Panc1 (cell line): ENCODE measurements around the gene PFN4.

Experiments
- SIN3A ChIP-seq: IDR thresholded peaks from 2 replicates; pipeline ENCODE4 v1.6.1; 2012; ENCODE audit warnings: low read depth, mild to moderate bottlenecking, low read length, moderate library complexity, borderline replicate concordance; ENCODE audit not compliant: insufficient read depth
- TF ChIP-seq, protein P1 (sequence below): fragments of 450-650 bp; IDR thresholded peaks from 2 replicates; pipeline ENCODE4 v1.5.1; 2017; ENCODE audit warnings: mild to moderate bottlenecking

DNA sequence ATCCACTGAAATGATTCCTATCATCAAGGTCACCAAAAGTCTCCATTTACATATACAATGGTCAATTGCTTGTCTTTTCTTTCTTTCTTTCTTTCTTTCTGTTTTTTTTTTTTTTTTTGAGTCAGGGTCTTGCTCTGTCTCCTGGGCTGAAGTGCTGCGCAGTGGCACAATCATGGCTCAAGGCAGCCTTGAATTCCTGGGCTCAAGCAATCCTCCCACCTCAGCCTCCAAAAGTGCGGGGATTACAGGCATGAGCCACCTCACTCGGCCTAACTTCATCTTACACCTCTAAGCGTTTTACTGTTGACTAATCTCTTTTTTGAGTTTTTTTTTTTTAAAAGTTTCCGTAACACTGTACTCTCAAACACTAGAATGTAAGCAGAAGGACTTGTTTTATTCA, 47.9 kb downstream of the PFN4 start:
- no peak for TF ChIP-seq SIN3A
- TF ChIP-seq, protein P1, sequence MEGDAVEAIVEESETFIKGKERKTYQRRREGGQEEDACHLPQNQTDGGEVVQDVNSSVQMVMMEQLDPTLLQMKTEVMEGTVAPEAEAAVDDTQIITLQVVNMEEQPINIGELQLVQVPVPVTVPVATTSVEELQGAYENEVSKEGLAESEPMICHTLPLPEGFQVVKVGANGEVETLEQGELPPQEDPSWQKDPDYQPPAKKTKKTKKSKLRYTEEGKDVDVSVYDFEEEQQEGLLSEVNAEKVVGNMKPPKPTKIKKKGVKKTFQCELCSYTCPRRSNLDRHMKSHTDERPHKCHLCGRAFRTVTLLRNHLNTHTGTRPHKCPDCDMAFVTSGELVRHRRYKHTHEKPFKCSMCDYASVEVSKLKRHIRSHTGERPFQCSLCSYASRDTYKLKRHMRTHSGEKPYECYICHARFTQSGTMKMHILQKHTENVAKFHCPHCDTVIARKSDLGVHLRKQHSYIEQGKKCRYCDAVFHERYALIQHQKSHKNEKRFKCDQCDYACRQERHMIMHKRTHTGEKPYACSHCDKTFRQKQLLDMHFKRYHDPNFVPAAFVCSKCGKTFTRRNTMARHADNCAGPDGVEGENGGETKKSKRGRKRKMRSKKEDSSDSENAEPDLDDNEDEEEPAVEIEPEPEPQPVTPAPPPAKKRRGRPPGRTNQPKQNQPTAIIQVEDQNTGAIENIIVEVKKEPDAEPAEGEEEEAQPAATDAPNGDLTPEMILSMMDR, result no peak
